H1 (cell line): ENCODE measurements around the gene IL1A. TPM values are rescaled to one million over a fixed set of nuclear protein-coding genes. Genes with fewer than 3 reads are reported as not detected.

ENCODE experiments used
- CTCF ChIA-PET: fragments of 300-600 bp; sonication (Branson Sonifier 250); formaldehyde crosslinking; loops from one replicate; lab custom pipeline; 2021; ENCODE audit not compliant: partially characterized antibody; lab: Charles Lee
- POLR2A ChIA-PET: fragments of 300-600 bp; sonication (Branson Sonifier 250); formaldehyde crosslinking; loops from one replicate; lab custom pipeline; 2021; ENCODE audit warnings: inconsistent platforms; ENCODE audit not compliant: partially characterized antibody; lab: Charles Lee
- DNase-seq, 2 experiments: peaks; one replicate each; pipeline versions ENCODE4 v3.0.0 to v3.0.0-alpha.2; 2010 to 2022; ENCODE audit warnings: low spot score in 2 of 2, low read depth in 1 of 2, mixed read lengths in 1 of 2
- FAIRE-seq: peaks from 2 replicates; lab custom pipeline; 2011; peaks lifted over from hg19 to GRCh38; lab: Jason Lieb, UNC
- H2AFZ ChIP-seq: 2 replicates; pipeline ENCODE4 v1.8.1; 2012; ENCODE audit warnings: low read length, inconsistent platforms
- H2AK5ac ChIP-seq: 2 replicates; pipeline ENCODE4 v1.6.1; 2013; ENCODE audit warnings: low read depth, low read length
- H2BK120ac ChIP-seq: replicated peaks from 2 replicates; pipeline ENCODE3; 2013; ENCODE audit warnings: low read depth, low read length, inconsistent platforms
- H2BK12ac ChIP-seq: 2 replicates; pipeline ENCODE4 v1.6.1; 2013; ENCODE audit warnings: low read depth, low read length
- H2BK15ac ChIP-seq: 2 replicates; pipeline ENCODE4 v1.6.1; 2013; ENCODE audit warnings: low read length
- H2BK20ac ChIP-seq: 2 replicates; pipeline ENCODE4 v1.6.1; 2013; ENCODE audit warnings: low read length
- H2BK5ac ChIP-seq: 2 replicates; pipeline ENCODE4 v1.6.1; 2013; ENCODE audit warnings: low read depth, low read length
- H3K14ac ChIP-seq: 2 replicates; pipeline ENCODE4 v1.6.1; 2013; ENCODE audit warnings: inconsistent platforms; ENCODE audit not compliant: insufficient read length
- H3K18ac ChIP-seq: 2 replicates; pipeline ENCODE4 v1.6.1; 2013; ENCODE audit warnings: low read length; ENCODE audit errors: extremely low read depth
- H3K23ac ChIP-seq: 2 replicates; pipeline ENCODE4 v1.6.1; 2013; ENCODE audit warnings: inconsistent platforms; ENCODE audit not compliant: insufficient read length
- H3K23me2 ChIP-seq: 2 replicates; pipeline ENCODE4 v1.6.1; 2013; ENCODE audit warnings: low read depth, low read length
- H3K27ac ChIP-seq: 2 replicates; pipeline ENCODE4 v1.6.1; 2011; ENCODE audit warnings: low read depth, low read length, inconsistent platforms
- H3K27me3 ChIP-seq, 4 experiments: replicated peaks in 1 of 4; 1 replicate in 1 of 4; 2 replicates in 3 of 4; pipeline versions ENCODE4 v1.6.1 to v1.8.1; 2011 to 2013; ENCODE audit warnings: low read length in 3 of 4, mild to moderate bottlenecking in 3 of 4, inconsistent platforms in 2 of 4, mixed read lengths in 2 of 4, moderate library complexity in 1 of 4; ENCODE audit not compliant: control insufficient read depth in 3 of 4, insufficient read depth in 3 of 4; ENCODE audit errors: extremely low read depth in 1 of 4
- H3K36me3 ChIP-seq, 4 experiments: 2 replicates each; pipeline versions ENCODE4 v1.6.1 to v1.8.1; 2011 to 2013; ENCODE audit warnings: mild to moderate bottlenecking in 4 of 4, low read length in 3 of 4, moderate library complexity in 2 of 4, control low read depth in 1 of 4, inconsistent platforms in 1 of 4; ENCODE audit not compliant: insufficient read depth in 4 of 4, control insufficient read depth in 2 of 4
- H3K4ac ChIP-seq: replicated peaks from 2 replicates; pipeline ENCODE3; 2013; ENCODE audit warnings: low read length, low read depth, mixed read lengths, inconsistent platforms; ENCODE audit not compliant: insufficient read length
- H3K4me1 ChIP-seq, 4 experiments: replicated peaks in 1 of 4; 1 replicate in 1 of 4; 2 replicates in 3 of 4; pipeline versions ENCODE4 v1.6.1 to v1.8.1; 2011 to 2013; ENCODE audit warnings: low read length in 3 of 4, inconsistent platforms in 2 of 4, mixed read lengths in 1 of 4; ENCODE audit not compliant: insufficient read depth in 4 of 4, control insufficient read depth in 3 of 4
- H3K4me2 ChIP-seq, 2 experiments: 2 replicates each; pipeline versions ENCODE4 v1.6.1 to v1.8.1; 2011 to 2013; ENCODE audit warnings: low read depth in 2 of 2, low read length in 2 of 2, control low read depth in 1 of 2, inconsistent platforms in 1 of 2, mild to moderate bottlenecking in 1 of 2; ENCODE audit not compliant: insufficient read depth in 1 of 2
- H3K4me3 ChIP-seq, 4 experiments: fragments of 200-600, 300-600 bp in 1 of 4; sonication (generic), shearing (Covaris generic), sonication (Bioruptor Twin) in 1 of 4; 2 replicates each; pipeline versions ENCODE4 v1.5.1 to v1.8.1; 2011 to 2016; ENCODE audit warnings: low read length in 4 of 4, low read depth in 3 of 4, control low read depth in 2 of 4, inconsistent platforms in 2 of 4, mild to moderate bottlenecking in 2 of 4, mixed read lengths in 1 of 4, moderate library complexity in 1 of 4; ENCODE audit not compliant: insufficient read depth in 2 of 4; ENCODE audit errors: extremely low read depth in 1 of 4
- H3K56ac ChIP-seq: replicated peaks from 2 replicates; pipeline ENCODE3; 2013; ENCODE audit warnings: low read depth, mild to moderate bottlenecking, mixed read lengths, low read length, inconsistent platforms; ENCODE audit not compliant: insufficient read length
- H3K79me1 ChIP-seq: 2 replicates; pipeline ENCODE4 v1.6.1; 2013; ENCODE audit warnings: low read depth, low read length, control low read depth
- H3K79me2 ChIP-seq, 2 experiments: 2 replicates each; pipeline versions ENCODE4 v1.6.1 to v1.8.1; 2012 to 2013; ENCODE audit warnings: low read length in 2 of 2, mild to moderate bottlenecking in 2 of 2, inconsistent platforms in 1 of 2; ENCODE audit not compliant: insufficient read depth in 2 of 2, control insufficient read depth in 1 of 2
- H3K9ac ChIP-seq, 4 experiments: replicated peaks in 1 of 4; 1 replicate in 1 of 4; 2 replicates in 3 of 4; pipeline versions ENCODE4 v1.6.1 to v1.8.1; 2011 to 2013; ENCODE audit warnings: low read depth in 3 of 4, low read length in 3 of 4, control low read depth in 2 of 4, mild to moderate bottlenecking in 2 of 4, moderate library complexity in 2 of 4, inconsistent platforms in 1 of 4; ENCODE audit errors: extremely low read depth in 1 of 4
- H3K9me3 ChIP-seq, 2 experiments: 2 replicates each; pipeline versions ENCODE4 v1.6.1 to v1.8.1; 2012 to 2013; ENCODE audit warnings: mild to moderate bottlenecking in 2 of 2, moderate library complexity in 2 of 2, control low read depth in 1 of 2, inconsistent platforms in 1 of 2, low read depth in 1 of 2, low read length in 1 of 2, mixed read lengths in 1 of 2; ENCODE audit not compliant: insufficient read depth in 2 of 2
- H4K20me1 ChIP-seq, 2 experiments: replicated peaks in 1 of 2; 2 replicates each; pipeline versions ENCODE3 to v1.8.1; 2011 to 2013; ENCODE audit warnings: inconsistent platforms in 2 of 2, low read length in 2 of 2, mild to moderate bottlenecking in 1 of 2; ENCODE audit not compliant: insufficient read depth in 2 of 2, control insufficient read depth in 1 of 2
- H4K5ac ChIP-seq: 2 replicates; pipeline ENCODE4 v1.6.1; 2013; ENCODE audit warnings: low read length, low read depth, mixed read lengths, inconsistent platforms; ENCODE audit not compliant: insufficient read length
- H4K8ac ChIP-seq: 2 replicates; pipeline ENCODE4 v1.8.0; 2013; ENCODE audit warnings: mild to moderate bottlenecking, moderate library complexity, low read length, inconsistent platforms; ENCODE audit not compliant: insufficient read depth; ENCODE audit errors: extremely low read depth
- H4K91ac ChIP-seq: replicated peaks from 2 replicates; pipeline ENCODE3; 2013; ENCODE audit warnings: low read length, mixed read lengths, inconsistent platforms; ENCODE audit not compliant: insufficient read length
- ASH2L ChIP-seq: fragments of 200-600, 300-600 bp; sonication (generic); IDR thresholded peaks from one replicate; pipeline ENCODE4 v1.7.1; 2017; ENCODE audit warnings: low read length
- BCL11A ChIP-seq, 2 experiments: IDR thresholded peaks; one replicate each; pipeline ENCODE4 v1.6.1; 2011; ENCODE audit warnings: low read depth in 2 of 2, low read length in 2 of 2, mild to moderate bottlenecking in 2 of 2
- CTBP2 ChIP-seq: IDR thresholded peaks from 2 replicates; pipeline ENCODE4 v1.7.0; 2011; ENCODE audit warnings: borderline replicate concordance, mild to moderate bottlenecking, moderate library complexity, mixed read lengths, low read length; ENCODE audit not compliant: insufficient read depth, insufficient read length
- HDAC2 ChIP-seq, 2 experiments: fragments of 300-600 bp in 1 of 2; sonication (generic) in 1 of 2; IDR thresholded peaks; 2 replicates each; pipeline ENCODE4 v1.6.1; 2011 to 2012; ENCODE audit warnings: low read depth in 2 of 2, low read length in 2 of 2, mild to moderate bottlenecking in 2 of 2, moderate library complexity in 2 of 2, borderline replicate concordance in 1 of 2, inconsistent platforms in 1 of 2
- JUN ChIP-seq: IDR thresholded peaks from 2 replicates; pipeline ENCODE4 v1.6.1; 2011; ENCODE audit warnings: low read depth, mild to moderate bottlenecking, improper control_type of control experiment, low read length
- JUND ChIP-seq: IDR thresholded peaks from 2 replicates; pipeline ENCODE4 v1.6.1; 2011; ENCODE audit warnings: mild to moderate bottlenecking, improper control_type of control experiment, low read length
- KDM4A ChIP-seq: IDR thresholded peaks from one replicate; pipeline ENCODE4 v1.7.1; 2012; ENCODE audit warnings: low read depth, mild to moderate bottlenecking, moderate library complexity, low read length, inconsistent platforms; ENCODE audit not compliant: severe bottlenecking
- MAFK ChIP-seq: IDR thresholded peaks from 2 replicates; pipeline ENCODE4 v1.6.1; 2012; ENCODE audit warnings: low read depth, mild to moderate bottlenecking, improper control_type of control experiment, low read length
- POLR2A ChIP-seq, 2 experiments: IDR thresholded peaks; 1 replicate in 1 of 2; 2 replicates in 1 of 2; pipeline ENCODE4 v1.6.1; 2011; ENCODE audit warnings: low read depth in 2 of 2, low read length in 2 of 2, mild to moderate bottlenecking in 2 of 2; ENCODE audit errors: control extremely low read depth in 1 of 2
- POLR2AphosphoS5 ChIP-seq: IDR thresholded peaks from 2 replicates; pipeline ENCODE4 v1.6.1; 2011; ENCODE audit warnings: low read depth, low read length
- SIRT6 ChIP-seq: IDR thresholded peaks from one replicate; pipeline ENCODE4 v1.7.1; 2012; ENCODE audit warnings: low read length, inconsistent platforms
- SP2 ChIP-seq: IDR thresholded peaks from 2 replicates; pipeline ENCODE4 v1.6.1; 2012; ENCODE audit warnings: mild to moderate bottlenecking, low read length, inconsistent platforms
- TEAD4 ChIP-seq: IDR thresholded peaks from 2 replicates; pipeline ENCODE4 v1.6.1; 2012; ENCODE audit warnings: low read depth, low read length, inconsistent platforms, mixed read lengths
- polyA plus RNA-seq, 7 experiments: library from polyadenylated mRNA; depleted of rRNA in 3 of 7; stranded (reverse) in 5 of 7; unstranded in 2 of 7; fragments of >200 nt in 5 of 7; fragments of 200-250 nt in 2 of 7; gene quantifications; 1 replicate in 5 of 7; 2 replicates in 1 of 7; 4 replicates in 1 of 7; pipeline versions ENCODE4 v1.2.1 to v1.2.3, GENCODE V29; 2011 to 2013; ENCODE audit warnings: missing spikeins in 2 of 7, mixed read lengths in 2 of 7
- total RNA-seq: library from RNA; stranded (reverse); fragmentation: NEBNext Ultra II Directional; extraction: Animal tissue kit (Norgen Biotek cat#: 25700); gene quantifications from 2 replicates; pipeline ENCODE4 v1.2.1, GENCODE V29; 2021
- TF ChIP-seq, protein P1 (sequence below): IDR thresholded peaks from 2 replicates; pipeline ENCODE4 v1.6.1; 2012; ENCODE audit warnings: low read length, inconsistent platforms
- TF ChIP-seq, protein P2 (sequence below): IDR thresholded peaks from 2 replicates; pipeline ENCODE4 v1.6.1; 2012; ENCODE audit warnings: inconsistent platforms

IL1A gene
- total and polyA plus RNA-seq, 2 of the 8 experiments (the other 6 are each of a cell fraction or from before 2014, with no cell fraction given), result 0.32 to 0.74 TPM

DNA sequence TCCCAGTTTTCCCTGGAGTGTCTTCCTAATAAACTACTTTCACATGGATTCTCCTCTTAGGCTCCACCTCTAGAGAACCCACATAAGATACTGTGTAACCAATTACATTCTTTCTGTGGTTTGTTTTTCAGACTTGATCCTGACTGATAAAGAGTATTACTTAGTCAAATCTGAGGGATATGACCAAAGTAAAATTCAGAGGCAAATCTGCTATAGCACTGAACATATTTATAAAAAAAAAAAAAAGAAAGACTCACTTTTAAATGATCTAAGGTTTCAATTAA lies 33.8 kb downstream of the IL1A start:
- H3K79me2 ChIP-seq, result no peaks in the 10 kb centered on the region; a peak in 1 of 4 replicates
- TF ChIP-seq MAFK (no peak), POLR2AphosphoS5 (no peak), TEAD4 (no peak), KDM4A (no peak), SP2 (no peak), CTBP2 (no peak), BCL11A (IDR thresholded peaks at IDR 0.05; ENCODE audit: low read depth in 2 of 2, low read length in 2 of 2) (no peak), HDAC2 (IDR thresholded peaks at IDR 0.05; ENCODE audit: borderline replicate concordance in 1 of 2, low read depth in 2 of 2, low read length in 2 of 2) (no peak), JUND (no peak), POLR2A (IDR thresholded peaks at IDR 0.05; ENCODE audit: control extremely low read depth in 1 of 2, low read depth in 2 of 2, low read length in 2 of 2) (no peak), SIRT6 (no peak), JUN (no peak), ASH2L (no peak)
- TF ChIP-seq, protein P1, sequence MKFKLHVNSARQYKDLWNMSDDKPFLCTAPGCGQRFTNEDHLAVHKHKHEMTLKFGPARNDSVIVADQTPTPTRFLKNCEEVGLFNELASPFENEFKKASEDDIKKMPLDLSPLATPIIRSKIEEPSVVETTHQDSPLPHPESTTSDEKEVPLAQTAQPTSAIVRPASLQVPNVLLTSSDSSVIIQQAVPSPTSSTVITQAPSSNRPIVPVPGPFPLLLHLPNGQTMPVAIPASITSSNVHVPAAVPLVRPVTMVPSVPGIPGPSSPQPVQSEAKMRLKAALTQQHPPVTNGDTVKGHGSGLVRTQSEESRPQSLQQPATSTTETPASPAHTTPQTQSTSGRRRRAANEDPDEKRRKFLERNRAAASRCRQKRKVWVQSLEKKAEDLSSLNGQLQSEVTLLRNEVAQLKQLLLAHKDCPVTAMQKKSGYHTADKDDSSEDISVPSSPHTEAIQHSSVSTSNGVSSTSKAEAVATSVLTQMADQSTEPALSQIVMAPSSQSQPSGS, result no peak
- TF ChIP-seq, protein P2, sequence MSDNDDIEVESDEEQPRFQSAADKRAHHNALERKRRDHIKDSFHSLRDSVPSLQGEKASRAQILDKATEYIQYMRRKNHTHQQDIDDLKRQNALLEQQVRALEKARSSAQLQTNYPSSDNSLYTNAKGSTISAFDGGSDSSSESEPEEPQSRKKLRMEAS, result no peak

More for the DNA sequence above, 33.8 kb downstream of the IL1A start:
- H2BK15ac ChIP-seq, result no peak overlapping the region
- no peak overlapping the region for H3K18ac ChIP-seq
- H3K9me3 ChIP-seq, result no peaks in the 10 kb centered on the region
- no peak overlapping the region; the same call in 1 of the 2 replicates for H3K27ac ChIP-seq
- H2BK5ac ChIP-seq, result no peak overlapping the region
- no peaks in the 10 kb centered on the region for H3K23me2 ChIP-seq
- no peak overlapping the region for H3K14ac ChIP-seq
- no peak overlapping the region for H4K91ac ChIP-seq
- ChIA-PET CTCF (interaction anchor here (1.0 to 9.8 kb wide), 12 partner anchors 11 to 191 kb away, joined by 3 to 178 read pairs (median 6); no protein-coding TSS in a partner anchor), POLR2A (no interaction called here)
- no peak overlapping the region for H4K8ac ChIP-seq
- H3K56ac ChIP-seq, result no peak overlapping the region
- no peaks in the 10 kb centered on the region for H3K27me3 ChIP-seq
- DNase-seq, result no peak
- no peak overlapping the region for H3K9ac ChIP-seq
- no peak overlapping the region for H3K4ac ChIP-seq
- H2BK12ac ChIP-seq, result no peak overlapping the region
- no peak overlapping the region for H2BK120ac ChIP-seq
- H3K4me3 ChIP-seq, result no peak overlapping the region
- no peak overlapping the region for H4K5ac ChIP-seq
- H4K20me1 ChIP-seq, result peaks cover 2% of the 10 kb centered on the region in 2 experiments
- FAIRE-seq, result no peak
- H2AFZ ChIP-seq, result no peak overlapping the region
- no peak overlapping the region for H2BK20ac ChIP-seq
- H3K36me3 ChIP-seq, result peaks cover 2 to 39% (median 22%) of the 10 kb centered on the region in 4 experiments; a peak in 6 of 8 replicates
- H2AK5ac ChIP-seq, result no peak overlapping the region
- no peak overlapping the region for H3K4me2 ChIP-seq
- no peak overlapping the region for H3K23ac ChIP-seq
- no peaks in the 10 kb centered on the region for H3K4me1 ChIP-seq
- peaks cover 2% of the 10 kb centered on the region; the same call in 1 of the 2 replicates for H3K79me1 ChIP-seq
